Prostate gland (tissue), 2 donors: Measurements from ENCODE around the gene ANKRD44.

Source experiments
- POLR2A ChIP-seq: fragments of 450-650 bp; IDR thresholded peaks from one replicate; pipeline ENCODE4 v1.6.1; 2016; ENCODE audit warnings: antibody characterized with exemption, mild to moderate bottlenecking
- POLR2AphosphoS5 ChIP-seq: sonication (generic); formaldehyde crosslinking; IDR thresholded peaks from one replicate; pipeline ENCODE4 v1.6.1; 2017; ENCODE audit warnings: antibody characterized with exemption
- TF ChIP-seq, protein P1 (sequence below), 4 experiments: fragments of 200-600 bp in 2 of 4; fragments of 450-650 bp in 2 of 4; sonication (generic) in 2 of 4; IDR thresholded peaks; 1 replicate in 3 of 4; 2 replicates in 1 of 4; pipeline ENCODE4 v1.5.1; 2016 to 2019; ENCODE audit warnings: antibody characterized with exemption in 4 of 4, mild to moderate bottlenecking in 2 of 4, moderate library complexity in 2 of 4

GRCh38 chr2:197251576-197251975 is 59.0 kb downstream of the ANKRD44 start:
- TF ChIP-seq POLR2AphosphoS5 (no peak), POLR2A (no peak)
- TF ChIP-seq, protein P1, sequence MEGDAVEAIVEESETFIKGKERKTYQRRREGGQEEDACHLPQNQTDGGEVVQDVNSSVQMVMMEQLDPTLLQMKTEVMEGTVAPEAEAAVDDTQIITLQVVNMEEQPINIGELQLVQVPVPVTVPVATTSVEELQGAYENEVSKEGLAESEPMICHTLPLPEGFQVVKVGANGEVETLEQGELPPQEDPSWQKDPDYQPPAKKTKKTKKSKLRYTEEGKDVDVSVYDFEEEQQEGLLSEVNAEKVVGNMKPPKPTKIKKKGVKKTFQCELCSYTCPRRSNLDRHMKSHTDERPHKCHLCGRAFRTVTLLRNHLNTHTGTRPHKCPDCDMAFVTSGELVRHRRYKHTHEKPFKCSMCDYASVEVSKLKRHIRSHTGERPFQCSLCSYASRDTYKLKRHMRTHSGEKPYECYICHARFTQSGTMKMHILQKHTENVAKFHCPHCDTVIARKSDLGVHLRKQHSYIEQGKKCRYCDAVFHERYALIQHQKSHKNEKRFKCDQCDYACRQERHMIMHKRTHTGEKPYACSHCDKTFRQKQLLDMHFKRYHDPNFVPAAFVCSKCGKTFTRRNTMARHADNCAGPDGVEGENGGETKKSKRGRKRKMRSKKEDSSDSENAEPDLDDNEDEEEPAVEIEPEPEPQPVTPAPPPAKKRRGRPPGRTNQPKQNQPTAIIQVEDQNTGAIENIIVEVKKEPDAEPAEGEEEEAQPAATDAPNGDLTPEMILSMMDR (IDR thresholded peaks at IDR 0.05): no peak
